ENCODE results near the gene SBF2.

SBF2 gene

GRCh38 chr11:10309163-10310093 is 15.4 kb upstream of the SBF2 start:
- FAIRE-seq, result peak; percentile 55
- no peak for DNase-seq (ENCODE audit: insufficient read length, low spot score)
- no peak for TF ChIP-seq POLR2A (IDR thresholded peaks at IDR 0.05; ENCODE audit: low read depth, low read length)

GRCh38 chr11:10308201-10308954 is 14.4 kb upstream of the SBF2 start:
- DNase-seq (ENCODE audit: insufficient read length, low spot score), result no peak
- FAIRE-seq, result no peak
- no peak for TF ChIP-seq POLR2A (IDR thresholded peaks at IDR 0.05; ENCODE audit: low read depth, low read length)

- DNase-seq (ENCODE audit: insufficient read length, low spot score) (peak; percentile 76), FAIRE-seq (peak; percentile 41)
- TF ChIP-seq POLR2A (IDR thresholded peaks at IDR 0.05; ENCODE audit: low read depth, low read length), result 0 out of 2 replicates have a peak, but pooled peaks have one; percentile 2
These were observed 13.6 kb upstream of the SBF2 start for GRCh38 chr11:10307400-10308200.

GRCh38 chr11:10307022-10307399 is 13.0 kb upstream of the SBF2 start:
- FAIRE-seq (no peak), DNase-seq (ENCODE audit: insufficient read length, low spot score) (no peak)
- no peak for TF ChIP-seq POLR2A (IDR thresholded peaks at IDR 0.05; ENCODE audit: low read depth, low read length)

GRCh38 chr11:10305964-10306918 is 12.2 kb upstream of the SBF2 start:
- TF ChIP-seq POLR2A (IDR thresholded peaks at IDR 0.05; ENCODE audit: low read depth, low read length), result no peak
- DNase-seq (ENCODE audit: insufficient read length, low spot score) (no peak), FAIRE-seq (no peak)

DNA sequence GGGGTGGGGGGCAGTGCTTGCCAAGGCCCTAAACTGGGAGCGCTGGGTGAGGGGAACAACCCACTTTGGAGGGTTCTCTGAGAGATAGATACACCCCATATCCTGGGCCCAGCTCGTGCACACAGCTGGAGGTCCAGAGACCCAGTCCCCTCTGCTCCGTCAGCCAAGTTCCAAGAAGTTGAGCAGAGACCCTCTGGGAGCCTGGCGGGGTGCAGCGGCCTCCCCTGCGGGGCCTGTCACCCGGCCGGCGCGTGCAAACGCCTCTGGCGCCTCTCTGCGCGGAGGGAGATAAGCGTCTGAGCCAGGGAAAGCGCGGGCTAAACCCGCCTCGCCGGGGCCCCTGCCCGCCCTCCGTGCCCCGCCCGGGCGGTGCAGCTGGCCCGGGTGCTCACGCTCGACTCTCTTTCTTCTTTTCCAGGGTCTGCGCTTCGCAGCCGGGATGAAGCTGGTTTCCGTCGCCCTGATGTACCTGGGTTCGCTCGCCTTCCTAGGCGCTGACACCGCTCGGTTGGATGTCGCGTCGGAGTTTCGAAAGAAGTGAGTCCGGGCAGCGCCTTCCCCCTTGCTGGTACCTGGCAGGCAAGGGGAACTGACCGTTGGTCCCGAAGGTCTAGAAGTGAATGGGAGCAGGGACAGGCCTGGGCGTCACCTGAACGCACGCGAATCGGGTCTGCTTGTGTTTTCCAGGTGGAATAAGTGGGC is 11.4 kb upstream of the SBF2 start:
- DNase-seq (ENCODE audit: insufficient read length, low spot score) (no peak), FAIRE-seq (no peak)
- TF ChIP-seq POLR2A (IDR thresholded peaks at IDR 0.05; ENCODE audit: low read depth, low read length), result no peak

GRCh38 chr11:10304495-10305261 is 10.7 kb upstream of the SBF2 start, which contains the start of gene ADM:
TSS of gene ADM (plus strand) at chr11:10305073. CDS start at chr11:10305701, 628 bp downstream.
- FAIRE-seq (no peak), DNase-seq (ENCODE audit: insufficient read length, low spot score) (peak; percentile 88)
- TF ChIP-seq POLR2A (IDR thresholded peaks at IDR 0.05; ENCODE audit: low read depth, low read length), result peak; percentile 99

GRCh38 chr11:10303558-10304363 is 9.7 kb upstream of the SBF2 start:
- DNase-seq (ENCODE audit: insufficient read length, low spot score) (no peak), FAIRE-seq (no peak)
- peak; percentile 17; the same call in 1 of the 2 replicates for TF ChIP-seq POLR2A (IDR thresholded peaks at IDR 0.05; ENCODE audit: low read depth, low read length)

- FAIRE-seq (no peak), DNase-seq (ENCODE audit: insufficient read length, low spot score) (no peak)
- no peak for TF ChIP-seq POLR2A (IDR thresholded peaks at IDR 0.05; ENCODE audit: low read depth, low read length)
These were observed 8.9 kb upstream of the SBF2 start for GRCh38 chr11:10302744-10303557.

DNA sequence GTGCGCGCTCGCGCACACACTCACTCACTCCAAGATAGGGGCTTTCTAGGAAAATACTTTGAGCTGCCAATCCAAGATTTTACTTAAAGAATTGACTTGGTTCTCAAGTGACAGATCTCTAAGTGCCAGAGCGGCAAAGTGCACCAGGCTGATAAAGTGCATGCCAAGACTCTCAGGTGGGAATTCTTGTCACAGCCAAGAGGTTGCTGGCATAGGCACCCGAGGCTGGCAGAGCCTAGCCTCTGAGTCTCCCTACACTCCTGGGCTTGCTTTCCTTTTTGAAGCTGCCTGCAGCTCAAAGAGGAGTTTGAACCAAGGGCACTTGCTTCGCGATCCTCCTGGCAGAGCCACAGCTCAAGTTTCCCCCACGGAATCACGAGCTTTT is 8.3 kb upstream of the SBF2 start:
- TF ChIP-seq POLR2A (IDR thresholded peaks at IDR 0.05; ENCODE audit: low read depth, low read length), result no peak
- FAIRE-seq (no peak), DNase-seq (ENCODE audit: insufficient read length, low spot score) (no peak)

Data from H54 (cell line).